Effector memory CD8-positive, alpha-beta T cell (primary cell): Measurements from ENCODE around the gene MDK.

Experiments used
- ATAC-seq: fragments of 150-1000 bp; cut with Tn5 transposase; replicated peaks from 2 replicates; pipeline ENCODE4 v1.10.0; 2021; ENCODE audit warnings: mild to moderate bottlenecking, moderate library complexity
- DNase-seq, 3 experiments: peaks; one replicate each; pipeline ENCODE4 v3.0.0; 2021
- H3K27ac Mint-ChIP-seq, 2 donors: one replicate each; pipeline ENCODE4 v1.8.0; 2022; ENCODE audit warnings: mild to moderate bottlenecking in 2 of 2, mixed read lengths in 2 of 2, moderate library complexity in 2 of 2
- H3K27me3 Mint-ChIP-seq, 2 donors: one replicate each; pipeline ENCODE4 v1.8.0; 2022; ENCODE audit warnings: mixed read lengths in 2 of 2
- H3K36me3 Mint-ChIP-seq: one replicate; pipeline ENCODE4 v1.8.0; 2022; ENCODE audit warnings: mild to moderate bottlenecking, moderate library complexity, mixed read lengths; ENCODE audit not compliant: insufficient read depth
- H3K4me1 Mint-ChIP-seq, 2 donors: one replicate each; pipeline ENCODE4 v1.8.0; 2022; ENCODE audit warnings: low read depth in 2 of 2, mixed read lengths in 2 of 2
- H3K4me3 Mint-ChIP-seq, 2 donors: one replicate each; pipeline ENCODE4 v1.8.0; 2022; ENCODE audit warnings: mild to moderate bottlenecking in 2 of 2, mixed read lengths in 2 of 2, moderate library complexity in 2 of 2
- H3K9me3 Mint-ChIP-seq, 2 donors: one replicate each; pipeline ENCODE4 v1.8.0; 2022; ENCODE audit warnings: mixed read lengths in 2 of 2

Gene MDK

GRCh38 chr11:46385169-46386004, 3.9 kb downstream of the MDK start:
- no peak overlapping the region for H3K27ac Mint-ChIP-seq
- H3K9me3 Mint-ChIP-seq, result no peaks in the 10 kb centered on the region
- no peak for ATAC-seq
- H3K27me3 Mint-ChIP-seq, result peaks cover 51 to 84% of the 10 kb centered on the region in 2 donors
- H3K4me1 Mint-ChIP-seq, result peaks cover 18% of the 10 kb centered on the region in 2 donors
- H3K36me3 Mint-ChIP-seq, result peaks cover 12% of the 10 kb centered on the region
- no peak overlapping the region for H3K4me3 Mint-ChIP-seq
- DNase-seq, result no peak

GRCh38 chr11:46386005-46386578, 4.6 kb downstream of the MDK start:
- DNase-seq, result no peak
- Mint-ChIP-seq H3K36me3 (peaks cover 14% of the 10 kb centered on the region), H3K4me3 (no peak overlapping the region), H3K27ac (no peak overlapping the region), H3K4me1 (peaks cover 15 to 22% of the 10 kb centered on the region in 2 donors), H3K9me3 (no peaks in the 10 kb centered on the region), H3K27me3 (peaks cover 57 to 91% of the 10 kb centered on the region in 2 donors)
- ATAC-seq, result no peak

DNA sequence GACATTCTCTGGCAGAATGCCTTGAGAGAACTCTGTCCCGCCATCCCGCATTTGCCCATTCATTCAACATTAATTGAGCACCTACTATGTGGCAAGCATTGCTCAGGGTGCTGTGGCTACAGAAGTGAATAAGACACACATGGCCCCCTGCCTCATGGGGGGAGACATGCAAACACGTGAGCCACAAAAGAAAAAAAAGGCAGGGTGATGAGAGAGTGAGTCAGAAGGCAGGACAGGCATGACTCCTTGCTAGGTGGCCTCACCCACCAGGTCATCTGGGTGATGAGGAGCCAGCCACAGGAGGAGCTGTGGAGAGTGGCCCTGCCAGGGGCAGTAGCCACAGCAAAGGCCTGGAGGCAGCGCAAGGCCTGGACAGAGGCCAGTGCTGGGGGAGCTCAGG, 5.2 kb downstream of the MDK start:
- no peak overlapping the region for H3K27ac Mint-ChIP-seq
- DNase-seq (no peak), ATAC-seq (no peak)
- no peak overlapping the region for H3K4me3 Mint-ChIP-seq
- peaks cover 15% of the 10 kb centered on the region for H3K36me3 Mint-ChIP-seq
- H3K4me1 Mint-ChIP-seq, result peaks cover 14 to 22% of the 10 kb centered on the region in 2 donors
- H3K27me3 Mint-ChIP-seq, result peaks cover 57 to 92% of the 10 kb centered on the region in 2 donors
- H3K9me3 Mint-ChIP-seq, result no peaks in the 10 kb centered on the region

DNA sequence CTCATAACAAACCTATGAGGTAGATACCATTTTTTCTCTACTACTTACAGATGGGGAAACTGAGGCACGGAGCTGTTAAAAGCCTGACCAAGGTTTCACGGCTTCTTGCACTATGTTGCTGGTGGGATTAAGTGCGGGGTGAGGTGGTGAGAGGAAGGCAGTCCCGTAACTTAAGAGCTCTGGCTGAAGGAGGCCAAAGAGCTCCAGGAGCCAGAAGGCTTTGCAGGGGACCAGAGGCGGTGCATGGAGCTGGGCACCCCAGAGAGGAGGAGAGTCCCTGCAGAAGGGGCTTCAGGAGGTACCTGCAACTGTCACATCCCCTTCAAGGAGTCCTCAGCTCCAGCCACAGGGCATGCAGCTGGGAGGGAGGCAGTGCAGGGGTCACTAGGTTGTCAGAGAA, 6.0 kb downstream of the MDK start:
- Mint-ChIP-seq H3K27ac (no peak overlapping the region), H3K27me3 (peaks cover 54 to 86% of the 10 kb centered on the region in 2 donors), H3K9me3 (no peaks in the 10 kb centered on the region), H3K4me1 (peaks cover 10 to 18% of the 10 kb centered on the region in 2 donors), H3K36me3 (peaks cover 16% of the 10 kb centered on the region), H3K4me3 (no peak overlapping the region)
- DNase-seq, result no peak
- no peak for ATAC-seq

GRCh38 chr11:46387919-46388618, 6.6 kb downstream of the MDK start:
- Mint-ChIP-seq H3K36me3 (peaks cover 22% of the 10 kb centered on the region), H3K4me3 (peak overlapping the region in 1 of 2 donors; percentile 60), H3K9me3 (peaks cover 0 to 1% of the 10 kb centered on the region in 2 donors), H3K27me3 (peaks cover 60 to 90% of the 10 kb centered on the region in 2 donors), H3K4me1 (peaks cover 16 to 24% of the 10 kb centered on the region in 2 donors), H3K27ac (no peak overlapping the region)
- ATAC-seq (peak; percentile 13), DNase-seq (no peak)

- peaks cover 0 to 1% of the 10 kb centered on the region in 2 donors for H3K9me3 Mint-ChIP-seq
- DNase-seq (no peak), ATAC-seq (no peak)
- H3K4me1 Mint-ChIP-seq, result peaks cover 20 to 24% of the 10 kb centered on the region in 2 donors
- peaks cover 20% of the 10 kb centered on the region for H3K36me3 Mint-ChIP-seq
- no peak overlapping the region for H3K27ac Mint-ChIP-seq
- H3K27me3 Mint-ChIP-seq, result peaks cover 63 to 88% of the 10 kb centered on the region in 2 donors
- peak overlapping the region; percentile 48 to 60 for H3K4me3 Mint-ChIP-seq
These were observed 7.4 kb downstream of the MDK start for GRCh38 chr11:46388619-46389449.

DNA sequence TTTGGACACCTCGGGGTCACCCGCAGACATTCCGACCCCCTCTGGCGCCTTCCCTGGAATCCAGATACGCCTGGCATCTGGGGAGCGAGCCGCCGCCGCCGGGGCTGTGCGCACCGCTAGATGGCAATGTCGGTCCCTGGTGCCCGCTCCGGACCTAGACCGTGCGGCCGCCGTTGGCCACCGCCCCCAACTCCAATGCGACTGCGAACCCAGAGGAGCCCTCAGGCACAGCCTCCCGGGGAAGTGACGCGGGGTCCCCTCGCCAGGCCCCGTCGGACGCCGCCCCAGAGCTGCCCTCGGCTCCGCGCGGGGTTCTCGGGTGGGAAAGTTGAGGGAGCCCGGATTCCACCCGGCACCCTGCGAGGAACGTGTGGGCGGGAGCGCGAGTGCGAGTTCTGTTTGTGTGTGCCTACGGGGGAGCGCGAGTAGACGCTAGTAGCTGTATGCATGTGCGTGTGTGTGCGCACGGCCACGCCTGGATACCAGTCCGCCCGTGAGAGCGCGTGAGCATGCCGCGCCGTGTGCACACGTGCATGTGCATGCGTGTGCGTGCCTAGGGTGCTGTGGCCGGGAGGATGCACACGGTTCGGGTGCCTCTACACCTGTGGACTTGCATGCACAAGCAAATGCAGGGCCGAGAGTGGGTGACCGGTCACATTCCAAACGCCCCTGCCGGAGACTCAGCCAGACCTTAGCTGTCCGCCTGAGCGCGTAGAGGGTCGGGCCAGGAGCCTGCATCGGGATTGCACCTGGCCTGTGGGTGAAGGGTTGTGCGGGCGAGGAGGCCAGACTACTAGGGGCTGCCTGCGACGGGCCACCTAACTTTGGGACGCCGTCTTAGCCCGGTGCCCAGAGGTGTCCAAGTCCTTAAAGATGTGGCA, 8.2 kb downstream of the MDK start:
- ATAC-seq (peak; percentile 24), DNase-seq (no peak)
- Mint-ChIP-seq H3K9me3 (peaks cover 0 to 1% of the 10 kb centered on the region in 2 donors), H3K27ac (no peak overlapping the region), H3K4me1 (peaks cover 20 to 24% of the 10 kb centered on the region in 2 donors), H3K36me3 (peaks cover 19% of the 10 kb centered on the region), H3K4me3 (peak overlapping the region; percentile 48 to 60), H3K27me3 (peaks cover 63 to 79% of the 10 kb centered on the region in 2 donors)

DNA sequence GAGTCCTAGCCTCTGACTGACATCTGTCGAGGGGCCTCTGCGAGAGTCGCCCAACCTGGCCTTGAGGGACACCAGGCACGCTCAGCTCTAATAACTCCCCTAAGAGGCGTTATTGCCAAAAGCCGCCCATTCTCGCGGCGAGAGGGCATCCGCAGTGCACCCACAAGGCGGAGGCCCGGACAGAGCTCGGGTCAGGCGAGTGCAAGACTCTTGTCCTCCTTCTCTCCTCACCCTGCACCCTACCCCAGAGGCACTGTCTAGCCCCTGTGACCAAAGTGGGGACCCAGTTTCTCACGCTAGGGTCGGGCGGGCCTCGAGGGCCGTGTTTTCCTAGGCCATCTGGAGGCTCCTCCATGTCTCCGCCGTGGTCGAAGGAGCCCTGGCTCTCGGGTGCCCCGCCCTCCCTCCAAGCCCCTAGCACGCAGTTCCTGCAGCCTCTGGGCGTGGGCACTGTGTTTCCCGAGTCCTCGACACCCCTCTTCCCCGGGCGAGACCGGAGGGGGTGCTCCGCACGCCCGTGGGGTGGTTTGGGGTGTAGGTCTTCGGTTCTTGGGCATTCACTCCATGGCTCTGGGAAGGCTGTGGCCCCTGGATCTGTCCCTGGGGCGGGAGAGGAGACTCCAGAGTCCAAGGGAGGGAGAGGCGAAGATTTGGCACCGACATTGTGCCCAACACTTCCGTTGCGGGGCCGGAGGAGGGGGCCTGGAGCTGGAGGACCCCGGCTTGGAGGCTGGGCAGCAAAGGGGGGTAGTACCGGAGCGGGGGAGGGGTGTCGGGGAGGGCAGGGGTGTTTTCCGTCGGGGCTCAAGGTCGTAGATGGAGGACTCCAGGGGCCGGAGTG, 9.1 kb downstream of the MDK start:
- no peak for ATAC-seq
- DNase-seq, result no peak
- Mint-ChIP-seq H3K36me3 (peaks cover 16% of the 10 kb centered on the region), H3K4me1 (peaks cover 20 to 24% of the 10 kb centered on the region in 2 donors), H3K4me3 (peak overlapping the region; percentile 60 to 63), H3K27ac (no peak overlapping the region), H3K27me3 (peaks cover 58 to 71% of the 10 kb centered on the region in 2 donors), H3K9me3 (peaks cover 0 to 1% of the 10 kb centered on the region in 2 donors)

DNA sequence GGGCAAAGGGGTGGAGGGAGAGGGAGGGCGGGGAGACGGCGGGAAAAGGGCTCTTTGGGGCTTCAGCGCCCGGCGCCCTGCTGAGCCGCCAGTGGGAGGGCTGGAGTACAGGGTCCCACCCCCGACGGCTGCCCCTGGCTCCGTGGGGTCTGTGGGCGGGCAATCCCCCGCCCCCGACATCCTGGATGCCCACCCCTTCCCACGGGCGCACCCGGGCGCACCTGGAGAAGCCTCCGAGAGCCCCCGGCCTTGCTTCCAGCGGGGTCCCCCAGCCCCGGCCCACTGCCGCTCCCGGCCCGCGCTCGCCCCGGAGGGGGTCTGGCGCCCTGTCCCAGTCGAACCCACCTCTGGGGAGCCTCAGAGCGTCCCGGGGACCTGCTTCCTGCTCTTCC, 9.7 kb downstream of the MDK start:
- H3K4me3 Mint-ChIP-seq, result peak overlapping the region; percentile 60 to 63
- DNase-seq (no peak), ATAC-seq (no peak)
- H3K36me3 Mint-ChIP-seq, result peaks cover 21% of the 10 kb centered on the region
- peaks cover 20 to 24% of the 10 kb centered on the region in 2 donors for H3K4me1 Mint-ChIP-seq
- H3K27ac Mint-ChIP-seq, result no peak overlapping the region
- peaks cover 0 to 1% of the 10 kb centered on the region in 2 donors for H3K9me3 Mint-ChIP-seq
- H3K27me3 Mint-ChIP-seq, result peaks cover 52 to 64% of the 10 kb centered on the region in 2 donors

- Mint-ChIP-seq H3K4me3 (peak within 1 kb of the TSS; percentile 71 to 77), H3K27ac (peak within 1 kb of the TSS in 1 of 2 donors; percentile 84), H3K27me3 (peaks cover 45 to 58% of the 10 kb centered on the region in 2 donors), H3K9me3 (peaks cover 0 to 1% of the 10 kb centered on the region in 2 donors), H3K36me3 (peaks cover 24% of the 10 kb centered on the region), H3K4me1 (peaks cover 20 to 24% of the 10 kb centered on the region in 2 donors)
- ATAC-seq (no peak), DNase-seq (no peak)
These were observed 10.3 kb downstream of the MDK start, which contains the start of gene CHRM4 for GRCh38 chr11:46391578-46392420. CHRM4 (minus strand) TSS chr11:46391776; CDS start chr11:46386557, 5,219 bp downstream.
